Measurements from ENCODE around the gene AKT3.

- TF ChIP-seq CTCF (IDR thresholded peaks at IDR 0.05) (no peak), POLR2A (IDR thresholded peaks at IDR 0.05) (no peak), EP300 (IDR thresholded peaks at IDR 0.05) (no peak)
These were observed 325.0 kb downstream of the AKT3 start for GRCh38 chr1:243525085-243525487.
